IMR-90 (cell line): ENCODE data around the gene UBE2E2. TPM values are rescaled to one million over a fixed set of nuclear protein-coding genes. Genes with fewer than 3 reads are reported as not detected.

Experiments
- ATAC-seq: fragments of 200-7000 bp; cut with Tn5 transposase; 2 replicates; pipeline ENCODE4 v1.9.1; 2020; ENCODE audit warnings: low read depth, mild to moderate bottlenecking, moderate library complexity
- BruUV-seq: library from RNA; stranded (reverse); fragments of 400-500 nt; replicated peaks from 2 replicates; lab custom pipeline; 2021; lab: Mats Ljungman, UMichigan
- CTCF ChIA-PET: fragments of 300-600 bp; formaldehyde crosslinking; extraction: SDS; loops from one replicate; lab custom pipeline; 2021; ENCODE audit warnings: antibody characterized with exemption; lab: Yijun Ruan, JAX
- POLR2A ChIA-PET: fragments of 300-600 bp; sonication (Branson Sonifier 250); formaldehyde crosslinking; loops from one replicate; lab custom pipeline; 2022; ENCODE audit warnings: antibody characterized with exemption; ENCODE audit not compliant: unreplicated experiment; lab: Charles Lee
- DNase-seq: peaks from one replicate; pipeline ENCODE4 v3.0.0; 2013
- H2AFZ ChIP-seq: replicated peaks from 2 replicates; pipeline ENCODE3; 2013; ENCODE audit warnings: low read length, mild to moderate bottlenecking; ENCODE audit not compliant: poor library complexity
- H2AK5ac ChIP-seq: 2 replicates; pipeline ENCODE4 v1.6.1; 2013; ENCODE audit warnings: low read depth, low read length, inconsistent platforms
- H2AK9ac ChIP-seq: replicated peaks from 2 replicates; pipeline ENCODE3; 2013; ENCODE audit warnings: mild to moderate bottlenecking, low read depth, low read length, moderate library complexity; ENCODE audit not compliant: poor library complexity
- H2BK120ac ChIP-seq: 2 replicates; pipeline ENCODE4 v1.6.1; 2013; ENCODE audit warnings: low read depth, low read length, inconsistent platforms
- H2BK15ac ChIP-seq: 3 replicates; pipeline ENCODE4 v1.6.1; 2013; ENCODE audit warnings: low read depth, low read length, inconsistent platforms
- H2BK20ac ChIP-seq: 2 replicates; pipeline ENCODE4 v1.6.1; 2013; ENCODE audit warnings: low read depth, mild to moderate bottlenecking, inconsistent platforms, low read length, moderate library complexity
- H2BK5ac ChIP-seq: 2 replicates; pipeline ENCODE4 v1.6.1; 2013; ENCODE audit warnings: mild to moderate bottlenecking, low read depth, low read length, inconsistent platforms; ENCODE audit not compliant: poor library complexity, severe bottlenecking
- H3K14ac ChIP-seq: replicated peaks from 2 replicates; pipeline ENCODE4 v1.6.1; 2013; ENCODE audit warnings: low read depth, low read length, inconsistent platforms
- H3K18ac ChIP-seq: 2 replicates; pipeline ENCODE4 v1.6.1; 2013; ENCODE audit warnings: low read depth, low read length, control low read depth
- H3K23ac ChIP-seq: 2 replicates; pipeline ENCODE4 v1.6.1; 2013; ENCODE audit warnings: low read depth, low read length, inconsistent platforms
- H3K27ac ChIP-seq: 2 replicates; pipeline ENCODE4 v1.5.1; 2013; ENCODE audit warnings: mild to moderate bottlenecking, control low read depth, low read length; ENCODE audit not compliant: insufficient read depth
- H3K27me3 ChIP-seq: 2 replicates; pipeline ENCODE4 v1.6.1; 2013; ENCODE audit warnings: low read length; ENCODE audit not compliant: control insufficient read depth, insufficient read depth
- H3K36me3 ChIP-seq: 2 replicates; pipeline ENCODE4 v1.6.1; 2013; ENCODE audit warnings: low read length, mixed read lengths; ENCODE audit not compliant: control insufficient read depth, insufficient read depth
- H3K4ac ChIP-seq: 2 replicates; pipeline ENCODE4 v1.6.1; 2013; ENCODE audit warnings: low read depth, low read length, inconsistent platforms
- H3K4me1 ChIP-seq: 2 replicates; pipeline ENCODE4 v1.6.1; 2013; ENCODE audit warnings: low read length, mixed read lengths; ENCODE audit not compliant: control insufficient read depth, insufficient read depth
- H3K4me2 ChIP-seq: 2 replicates; pipeline ENCODE4 v1.6.1; 2013; ENCODE audit warnings: low read depth, mild to moderate bottlenecking, control low read depth, low read length, moderate library complexity
- H3K4me3 ChIP-seq: 2 replicates; pipeline ENCODE4 v1.5.1; 2013; ENCODE audit warnings: low read depth, mild to moderate bottlenecking, control low read depth, low read length, moderate library complexity; ENCODE audit not compliant: insufficient read depth
- H3K56ac ChIP-seq: 2 replicates; pipeline ENCODE4 v1.6.1; 2013; ENCODE audit warnings: low read length, inconsistent platforms; ENCODE audit not compliant: insufficient read depth; ENCODE audit errors: extremely low read depth
- H3K79me1 ChIP-seq, 2 experiments: 2 replicates each; pipeline ENCODE4 v1.6.1; 2013; ENCODE audit warnings: low read length in 2 of 2, inconsistent platforms in 1 of 2, low read depth in 1 of 2
- H3K9ac ChIP-seq: 2 replicates; pipeline ENCODE4 v1.6.1; 2013; ENCODE audit warnings: low read depth, low read length, control low read depth
- H3K9me1 ChIP-seq: 2 replicates; pipeline ENCODE4 v1.6.1; 2013; ENCODE audit warnings: low read length, inconsistent platforms; ENCODE audit not compliant: insufficient read depth
- H3K9me3 ChIP-seq: 2 replicates; pipeline ENCODE4 v1.6.1; 2013; ENCODE audit warnings: low read length; ENCODE audit not compliant: control insufficient read depth, insufficient read depth
- H4K20me1 ChIP-seq: 2 replicates; pipeline ENCODE4 v1.6.1; 2013; ENCODE audit warnings: low read length, inconsistent platforms; ENCODE audit not compliant: insufficient read depth
- H4K5ac ChIP-seq: 2 replicates; pipeline ENCODE4 v1.6.1; 2013; ENCODE audit warnings: mild to moderate bottlenecking, low read depth, low read length, control low read depth
- H4K8ac ChIP-seq, 2 experiments: 2 replicates each; pipeline ENCODE4 v1.6.1; 2013; ENCODE audit warnings: low read depth in 2 of 2, low read length in 2 of 2, control low read depth in 1 of 2, inconsistent platforms in 1 of 2
- H4K91ac ChIP-seq: 2 replicates; pipeline ENCODE4 v1.6.1; 2013; ENCODE audit warnings: low read depth, low read length, inconsistent platforms; ENCODE audit not compliant: insufficient read depth
- BHLHE40 ChIP-seq: fragments of 150-350 bp; IDR thresholded peaks from 2 replicates; pipeline ENCODE4 v1.6.1; 2016; ENCODE audit warnings: mild to moderate bottlenecking, low read depth, low read length
- CEBPB ChIP-seq: IDR thresholded peaks from 2 replicates; pipeline ENCODE4 v1.6.1; 2012; ENCODE audit warnings: low read depth, low read length, improper control_type of control experiment
- CHD1 ChIP-seq: IDR thresholded peaks from 2 replicates; pipeline ENCODE4 v1.6.1; 2012; ENCODE audit warnings: low read depth, low read length, improper control_type of control experiment
- FOS ChIP-seq: fragments of 150-350 bp; IDR thresholded peaks from 2 replicates; pipeline ENCODE4 v1.6.1; 2016; ENCODE audit warnings: low read depth, low read length
- MAZ ChIP-seq: IDR thresholded peaks from 2 replicates; pipeline ENCODE4 v1.6.1; 2012; ENCODE audit warnings: low read depth, mild to moderate bottlenecking, low read length, improper control_type of control experiment, moderate library complexity, borderline replicate concordance
- MXI1 ChIP-seq: IDR thresholded peaks from 2 replicates; pipeline ENCODE4 v1.6.1; 2012; ENCODE audit warnings: low read depth, mild to moderate bottlenecking, low read length, moderate library complexity, borderline replicate concordance
- NFE2L2 ChIP-seq: fragments of 150-350 bp; IDR thresholded peaks from 2 replicates; pipeline ENCODE4 v1.6.1; 2016; ENCODE audit warnings: low read depth, mild to moderate bottlenecking, low read length
- POLR2A ChIP-seq: IDR thresholded peaks from 2 replicates; pipeline ENCODE4 v1.6.1; 2012; ENCODE audit warnings: mild to moderate bottlenecking, low read depth, low read length
- RAD21 ChIP-seq: IDR thresholded peaks from 2 replicates; pipeline ENCODE4 v1.6.1; 2012; ENCODE audit warnings: low read length, improper control_type of control experiment
- RCOR1 ChIP-seq: IDR thresholded peaks from 2 replicates; pipeline ENCODE4 v1.6.1; 2012; ENCODE audit warnings: mild to moderate bottlenecking, low read length, improper control_type of control experiment; ENCODE audit not compliant: insufficient replicate concordance
- RFX5 ChIP-seq: IDR thresholded peaks from 2 replicates; pipeline ENCODE4 v1.8.0; 2012; ENCODE audit warnings: low read depth, mild to moderate bottlenecking, low read length, moderate library complexity
- SMC3 ChIP-seq: fragments of 150-350 bp; IDR thresholded peaks from 2 replicates; pipeline ENCODE4 v1.6.1; 2016; ENCODE audit warnings: low read depth, mild to moderate bottlenecking, antibody characterized with exemption, low read length, moderate library complexity
- WGBS, 2 experiments: methylation state at CpG; one replicate each; pipeline versions ENCODE4 v1.1.5 to v1.1.7; 2013; ENCODE audit warnings: missing lambda C conversion rate in 2 of 2; ENCODE audit not compliant: insufficient read length in 1 of 2; ENCODE audit errors: extremely low coverage in 2 of 2; 5-methylcytosine and 5-hydroxymethylcytosine counted together
- dilution Hi-C: fragments of 300-500 bp; cut with HindIII; formaldehyde crosslinking; loops from one replicate; pipeline ENCODE4 v1.14.3; 2018; ENCODE audit warnings: low sequenced_read_pairs; ENCODE audit not compliant: unreplicated experiment
- in situ Hi-C: fragments of 300-500 bp; cut with MboI; formaldehyde crosslinking; loops from 3 replicates; pipeline ENCODE4 v1.14.3; 2019; ENCODE audit warnings: low sequenced_read_pairs, inconsistent platforms, mixed read lengths
- intact Hi-C: fragments of 100-400 bp; cut with micrococcal nuclease; formaldehyde crosslinking; loops from 2 replicates; pipeline ENCODE4 v1.10.0; 2022
- polyA plus RNA-seq, 3 experiments: library from polyadenylated mRNA; depleted of rRNA; stranded (reverse); fragments of >200 nt; gene quantifications; 2 replicates each; pipeline ENCODE4 v1.2.3, GENCODE V29; 2012; ENCODE audit warnings: low replicate concordance in 1 of 3
- total RNA-seq: library from RNA; depleted of rRNA; stranded (reverse); fragments of >200 nt; gene quantifications from 2 replicates; pipeline ENCODE4 v1.2.3, GENCODE V29; 2012
- TF ChIP-seq, protein P1 (sequence below): conservative IDR thresholded peaks from 2 replicates; pipeline ENCODE4 v1.5.1; 2012; ENCODE audit warnings: mild to moderate bottlenecking, low read depth, low read length, improper control_type of control experiment
- TF ChIP-seq, protein P2 (sequence below): fragments of 150-350 bp; IDR thresholded peaks from 2 replicates; pipeline ENCODE4 v1.6.1; 2017; ENCODE audit warnings: mild to moderate bottlenecking, antibody characterized with exemption, low read length, low read depth
- TF ChIP-seq, protein P3 (sequence below): fragments of 150-350 bp; IDR thresholded peaks from 2 replicates; pipeline ENCODE4 v1.6.1; 2016; ENCODE audit warnings: low read depth, mild to moderate bottlenecking, low read length, moderate library complexity, borderline replicate concordance

UBE2E2 gene
- total and polyA plus RNA-seq, 2 of the 4 experiments (the other 2 are of a cell fraction): 18.6 to 32.7 TPM

DNA sequence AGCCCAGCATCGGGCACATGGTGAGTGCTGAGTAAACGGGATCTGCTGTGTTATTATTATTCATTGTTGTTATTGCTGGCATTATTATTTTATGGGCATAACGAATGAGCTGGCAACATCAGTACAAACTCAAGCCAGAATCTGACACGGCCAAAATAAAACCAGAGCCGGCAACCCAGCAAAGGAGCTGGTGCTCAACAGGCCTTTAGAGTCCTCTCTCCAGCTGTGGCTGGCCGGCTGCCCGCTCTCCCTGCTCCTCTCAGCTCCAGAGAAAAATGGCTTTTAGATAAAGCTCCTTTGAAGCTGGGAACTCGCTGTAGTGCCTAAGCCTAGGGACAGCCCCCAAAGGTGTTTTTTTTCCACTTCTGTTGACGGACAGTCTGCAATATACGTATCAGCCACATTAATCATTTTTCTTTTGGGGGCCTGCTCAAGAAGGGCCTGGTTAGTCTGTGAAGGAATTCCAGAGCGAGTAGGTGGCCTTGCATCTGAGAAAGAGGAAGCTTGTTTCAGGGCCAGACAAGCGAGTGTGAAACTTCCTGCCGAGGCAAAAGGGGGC is 408.7 kb downstream of the UBE2E2 start:
- Histone ChIP-seq H3K4me1 (peaks cover 3% of the 10 kb centered on the region; the same call in 1 of the 2 replicates), H2BK120ac (peak overlapping the region; percentile 57), H3K9me1 (no peaks in the 10 kb centered on the region), H3K18ac (no peak overlapping the region), H3K79me1 (no peaks in the 10 kb centered on the region), H4K91ac (peak overlapping the region; percentile 81), H3K4me2 (peak overlapping the region; percentile 42; the same call in 1 of the 2 replicates), H2AK9ac (no peak overlapping the region), H2BK5ac (peak overlapping the region; percentile 75), H3K14ac (peak overlapping the region; percentile 73; the same call in 1 of the 2 replicates), H4K5ac (no peak overlapping the region), H3K36me3 (no peaks in the 10 kb centered on the region; the same call in 1 of the 2 replicates), H3K9me3 (no peaks in the 10 kb centered on the region), H3K27me3 (no peaks in the 10 kb centered on the region), H3K27ac (peak overlapping the region; percentile 58), H2AK5ac (no peak overlapping the region), H2BK15ac (peak overlapping the region; percentile 49; the same call in 2 of the 3 replicates), H3K23ac (peak overlapping the region; percentile 1), H3K4me3 (no peak overlapping the region), H2AFZ (peak overlapping the region; percentile 33), H3K9ac (0 out of 2 replicates have a peak overlapping the region, but pooled peaks have one; percentile 20), H4K8ac (peak overlapping the region; percentile 49 to 81), H3K4ac (peak overlapping the region; percentile 85), H3K56ac (peak overlapping the region; percentile 76; the same call in 1 of the 2 replicates), H4K20me1 (no peaks in the 10 kb centered on the region), H2BK20ac (peak overlapping the region; percentile 83)
- in situ Hi-C loops (no loop called here), intact Hi-C loops (loop anchor here (5.0 kb wide), 1 partner anchor 430 kb away; no protein-coding TSS in a partner anchor), dilution Hi-C loops (no loop called here)
- DNase-seq (peak; percentile 80), ATAC-seq (peak; percentile 84)
- WGBS, 2 experiments: 14% methylated on average over 4 of the region's 13 CpGs; no CpG with 5 or more reads in 1 of the 2 experiments
- CTCF ChIA-PET: interaction anchor here (0.9 kb wide), 1 partner anchor 16 kb away, joined by 3 read pairs; no protein-coding TSS in a partner anchor
- POLR2A ChIA-PET: interaction anchor here (0.5 to 1.0 kb wide), 5 partner anchors 11 to 383 kb away, joined by 3 to 8 read pairs (median 3); no protein-coding TSS in a partner anchor
- no TSS peak for BruUV-seq
- TF ChIP-seq RAD21 (no peak), CEBPB (no peak), CHD1 (no peak), POLR2A (no peak), SMC3 (no peak), MXI1 (no peak), MAZ (no peak), BHLHE40 (no peak), NFE2L2 (no peak), RCOR1 (no peak), RFX5 (no peak), FOS (no peak)
- TF ChIP-seq, protein P1, sequence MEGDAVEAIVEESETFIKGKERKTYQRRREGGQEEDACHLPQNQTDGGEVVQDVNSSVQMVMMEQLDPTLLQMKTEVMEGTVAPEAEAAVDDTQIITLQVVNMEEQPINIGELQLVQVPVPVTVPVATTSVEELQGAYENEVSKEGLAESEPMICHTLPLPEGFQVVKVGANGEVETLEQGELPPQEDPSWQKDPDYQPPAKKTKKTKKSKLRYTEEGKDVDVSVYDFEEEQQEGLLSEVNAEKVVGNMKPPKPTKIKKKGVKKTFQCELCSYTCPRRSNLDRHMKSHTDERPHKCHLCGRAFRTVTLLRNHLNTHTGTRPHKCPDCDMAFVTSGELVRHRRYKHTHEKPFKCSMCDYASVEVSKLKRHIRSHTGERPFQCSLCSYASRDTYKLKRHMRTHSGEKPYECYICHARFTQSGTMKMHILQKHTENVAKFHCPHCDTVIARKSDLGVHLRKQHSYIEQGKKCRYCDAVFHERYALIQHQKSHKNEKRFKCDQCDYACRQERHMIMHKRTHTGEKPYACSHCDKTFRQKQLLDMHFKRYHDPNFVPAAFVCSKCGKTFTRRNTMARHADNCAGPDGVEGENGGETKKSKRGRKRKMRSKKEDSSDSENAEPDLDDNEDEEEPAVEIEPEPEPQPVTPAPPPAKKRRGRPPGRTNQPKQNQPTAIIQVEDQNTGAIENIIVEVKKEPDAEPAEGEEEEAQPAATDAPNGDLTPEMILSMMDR: no peak
- TF ChIP-seq, protein P2, sequence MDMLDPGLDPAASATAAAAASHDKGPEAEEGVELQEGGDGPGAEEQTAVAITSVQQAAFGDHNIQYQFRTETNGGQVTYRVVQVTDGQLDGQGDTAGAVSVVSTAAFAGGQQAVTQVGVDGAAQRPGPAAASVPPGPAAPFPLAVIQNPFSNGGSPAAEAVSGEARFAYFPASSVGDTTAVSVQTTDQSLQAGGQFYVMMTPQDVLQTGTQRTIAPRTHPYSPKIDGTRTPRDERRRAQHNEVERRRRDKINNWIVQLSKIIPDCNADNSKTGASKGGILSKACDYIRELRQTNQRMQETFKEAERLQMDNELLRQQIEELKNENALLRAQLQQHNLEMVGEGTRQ: no peak
- TF ChIP-seq, protein P3, sequence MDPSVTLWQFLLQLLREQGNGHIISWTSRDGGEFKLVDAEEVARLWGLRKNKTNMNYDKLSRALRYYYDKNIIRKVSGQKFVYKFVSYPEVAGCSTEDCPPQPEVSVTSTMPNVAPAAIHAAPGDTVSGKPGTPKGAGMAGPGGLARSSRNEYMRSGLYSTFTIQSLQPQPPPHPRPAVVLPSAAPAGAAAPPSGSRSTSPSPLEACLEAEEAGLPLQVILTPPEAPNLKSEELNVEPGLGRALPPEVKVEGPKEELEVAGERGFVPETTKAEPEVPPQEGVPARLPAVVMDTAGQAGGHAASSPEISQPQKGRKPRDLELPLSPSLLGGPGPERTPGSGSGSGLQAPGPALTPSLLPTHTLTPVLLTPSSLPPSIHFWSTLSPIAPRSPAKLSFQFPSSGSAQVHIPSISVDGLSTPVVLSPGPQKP: no peak
